ENCODE results near the gene SNX24.

DNA sequence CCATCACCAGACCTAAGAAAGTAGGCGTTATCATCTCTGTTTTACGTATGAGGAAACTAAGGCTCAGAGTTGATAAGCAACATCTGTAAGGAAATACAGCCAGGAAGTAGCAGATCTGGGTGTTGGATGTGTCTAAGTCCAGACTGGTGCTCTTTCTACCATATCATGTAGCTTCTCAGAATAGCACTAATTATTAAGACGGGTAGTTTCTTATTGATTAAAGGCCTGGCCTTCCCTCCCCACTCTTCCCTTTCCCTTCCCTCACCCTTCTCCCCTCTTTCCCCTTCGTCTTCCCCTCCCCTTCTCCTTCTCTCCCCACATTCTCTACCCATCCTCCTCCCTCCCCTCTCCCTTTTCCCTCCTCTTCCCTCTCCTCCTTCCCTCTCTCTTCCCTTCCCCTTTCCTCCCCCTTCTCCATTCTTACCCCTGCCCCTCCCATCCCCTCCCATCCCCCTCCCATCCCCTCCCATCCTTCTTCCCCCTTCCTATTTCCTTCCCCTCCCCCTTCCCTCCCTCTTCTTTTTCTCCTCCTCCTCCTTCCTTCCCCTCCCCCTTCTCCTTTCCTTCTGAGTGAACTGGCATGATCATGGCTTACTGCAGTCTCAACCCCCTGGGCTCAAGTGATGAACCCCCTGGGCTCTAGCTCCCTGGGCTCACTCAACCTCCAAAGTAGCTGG lies 79.4 kb downstream of the SNX24 start:
- TF ChIP-seq, protein P1, sequence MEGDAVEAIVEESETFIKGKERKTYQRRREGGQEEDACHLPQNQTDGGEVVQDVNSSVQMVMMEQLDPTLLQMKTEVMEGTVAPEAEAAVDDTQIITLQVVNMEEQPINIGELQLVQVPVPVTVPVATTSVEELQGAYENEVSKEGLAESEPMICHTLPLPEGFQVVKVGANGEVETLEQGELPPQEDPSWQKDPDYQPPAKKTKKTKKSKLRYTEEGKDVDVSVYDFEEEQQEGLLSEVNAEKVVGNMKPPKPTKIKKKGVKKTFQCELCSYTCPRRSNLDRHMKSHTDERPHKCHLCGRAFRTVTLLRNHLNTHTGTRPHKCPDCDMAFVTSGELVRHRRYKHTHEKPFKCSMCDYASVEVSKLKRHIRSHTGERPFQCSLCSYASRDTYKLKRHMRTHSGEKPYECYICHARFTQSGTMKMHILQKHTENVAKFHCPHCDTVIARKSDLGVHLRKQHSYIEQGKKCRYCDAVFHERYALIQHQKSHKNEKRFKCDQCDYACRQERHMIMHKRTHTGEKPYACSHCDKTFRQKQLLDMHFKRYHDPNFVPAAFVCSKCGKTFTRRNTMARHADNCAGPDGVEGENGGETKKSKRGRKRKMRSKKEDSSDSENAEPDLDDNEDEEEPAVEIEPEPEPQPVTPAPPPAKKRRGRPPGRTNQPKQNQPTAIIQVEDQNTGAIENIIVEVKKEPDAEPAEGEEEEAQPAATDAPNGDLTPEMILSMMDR (IDR thresholded peaks at IDR 0.05), result no peak
- no peak for TF ChIP-seq POLR2A (IDR thresholded peaks at IDR 0.05)

Data from right lobe of liver (tissue), 4 donors.